ENCODE results near the gene CFL2. TPM values are rescaled to one million over a fixed set of nuclear protein-coding genes. Genes with fewer than 3 reads are reported as not detected.
"Not testable (repeated sequence)": the region's sequence is repeated elsewhere in the genome, so short reads cannot be mapped to it uniquely, and the experiment has no call there.

The CFL2 gene
- 50.6 and 61.0 TPM in 2 replicates for total RNA-seq (2014; rRNA removed; shearing (Covaris generic))

DNA sequence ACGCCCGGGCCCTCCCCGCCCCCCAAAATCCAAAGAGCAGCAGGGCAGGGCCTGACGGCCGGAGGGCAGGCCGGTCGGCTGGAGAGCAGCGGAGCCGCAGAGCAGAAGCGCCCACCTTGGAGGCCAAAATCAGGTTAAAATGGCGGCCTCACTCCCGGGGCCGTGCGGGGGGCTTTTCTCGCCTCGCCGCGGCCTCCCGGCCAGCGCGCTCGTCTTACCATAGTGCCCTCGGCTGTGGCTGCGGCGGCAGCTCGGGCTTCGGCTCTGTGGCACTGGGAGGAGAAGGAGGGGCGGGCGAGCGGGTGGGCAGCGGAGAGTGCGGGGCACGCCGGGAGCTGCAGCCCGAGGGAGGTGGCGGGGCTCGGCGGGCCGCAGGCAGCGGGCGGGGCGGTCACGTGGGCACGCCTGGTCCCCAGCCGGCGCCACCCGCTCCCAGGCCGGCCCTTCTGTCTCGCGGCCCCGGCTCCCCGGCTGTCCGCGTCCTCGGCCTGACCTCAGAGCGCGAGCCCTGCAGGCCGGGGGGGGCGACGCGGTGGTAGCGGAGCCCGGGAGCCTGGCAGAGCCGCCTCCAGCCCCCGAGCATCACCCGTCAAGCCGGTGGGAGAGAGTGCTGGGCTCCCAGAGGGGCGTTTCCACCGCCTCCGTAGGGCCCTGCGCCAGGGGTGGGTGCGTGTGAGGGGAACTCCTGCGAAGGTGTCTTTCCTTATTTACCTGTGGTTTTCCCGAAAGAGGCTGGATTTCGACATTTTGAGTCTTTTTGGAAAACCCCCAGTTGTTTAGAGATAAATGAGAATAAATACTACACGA, at the start of gene CFL2:
TSS of gene CFL2 (minus strand) at position 274 of the 807 bp plus-strand sequence. CDS start at position 221, 53 bp downstream.
- in situ Hi-C loops (cut with HindIII; ENCODE audit: low sequenced_read_pairs) = no loop called here

DNA sequence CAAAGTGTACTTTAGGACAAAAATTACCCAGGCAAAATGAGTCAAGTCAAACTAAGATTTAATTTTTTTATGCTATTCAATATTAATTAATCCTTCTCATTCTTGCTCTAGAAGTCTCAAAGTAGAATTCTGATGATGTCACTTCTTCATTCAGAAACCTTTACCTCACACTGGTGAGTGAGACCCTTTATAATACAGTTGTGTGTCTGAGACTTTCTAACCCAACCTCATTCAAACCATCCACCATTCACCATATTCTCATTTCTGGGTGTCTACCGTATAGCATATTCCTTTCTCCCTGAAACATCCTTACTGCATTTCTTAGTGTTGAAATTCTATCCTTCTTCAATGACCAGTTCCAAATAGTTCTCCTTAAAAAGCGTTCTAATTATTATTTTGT, 40.8 kb upstream of the CFL2 start:
- no peak for DNase-seq (ENCODE audit: low spot score)
- in situ Hi-C loops (cut with HindIII; ENCODE audit: low sequenced_read_pairs) = no loop called here

More for the DNA sequence above, at the start of gene CFL2:
- DNase-seq (ENCODE audit: low spot score) = peak; percentile 90

GRCh38 chr14:34754687-34755086, 40.3 kb upstream of the CFL2 start:
- no peak for DNase-seq (ENCODE audit: low spot score)
- in situ Hi-C loops (cut with HindIII; ENCODE audit: low sequenced_read_pairs) = no loop called here

DNA sequence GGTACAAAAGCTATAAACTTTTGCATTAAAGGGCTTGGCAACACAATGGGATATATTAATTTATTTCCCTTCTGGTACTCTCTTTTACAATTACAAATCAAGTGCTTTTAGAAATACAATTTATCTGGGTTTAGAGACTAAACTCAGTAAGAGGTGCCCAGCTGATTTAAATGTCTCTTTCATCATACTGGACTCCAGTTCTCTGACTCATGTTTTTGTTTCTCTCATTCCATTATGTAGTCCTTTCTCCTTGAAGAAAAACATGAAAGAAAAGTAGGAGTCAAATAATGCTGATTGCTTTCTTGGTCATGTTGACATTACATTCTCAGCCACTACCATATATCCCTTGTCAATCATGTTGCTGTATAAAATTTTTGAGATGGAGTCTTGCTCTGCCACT, 36.3 kb upstream of the CFL2 start:
- in situ Hi-C loops (cut with HindIII; ENCODE audit: low sequenced_read_pairs) = no loop called here
- DNase-seq (ENCODE audit: low spot score) = no peak

DNA sequence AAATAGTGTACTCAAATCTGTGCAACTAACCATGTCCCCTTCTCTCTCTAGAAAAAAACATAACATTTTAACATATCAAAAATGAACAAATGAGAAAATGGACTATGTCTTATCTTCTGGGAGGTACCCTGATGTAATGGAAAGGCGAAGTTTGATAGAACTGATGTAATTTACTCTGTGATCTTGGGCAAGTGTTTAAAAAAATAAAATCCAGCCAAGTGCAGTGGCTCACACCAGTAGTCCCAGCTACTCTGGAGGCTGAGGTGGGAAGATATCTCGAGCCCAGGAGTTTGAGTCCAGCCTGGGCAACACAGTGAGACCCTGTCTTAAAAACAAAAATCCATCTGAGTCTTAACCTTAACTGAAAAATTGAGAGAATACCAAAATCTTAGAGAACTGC, 35.8 kb upstream of the CFL2 start:
- DNase-seq (ENCODE audit: low spot score) = no peak
- in situ Hi-C loops (cut with HindIII; ENCODE audit: low sequenced_read_pairs) = no loop called here

DNA sequence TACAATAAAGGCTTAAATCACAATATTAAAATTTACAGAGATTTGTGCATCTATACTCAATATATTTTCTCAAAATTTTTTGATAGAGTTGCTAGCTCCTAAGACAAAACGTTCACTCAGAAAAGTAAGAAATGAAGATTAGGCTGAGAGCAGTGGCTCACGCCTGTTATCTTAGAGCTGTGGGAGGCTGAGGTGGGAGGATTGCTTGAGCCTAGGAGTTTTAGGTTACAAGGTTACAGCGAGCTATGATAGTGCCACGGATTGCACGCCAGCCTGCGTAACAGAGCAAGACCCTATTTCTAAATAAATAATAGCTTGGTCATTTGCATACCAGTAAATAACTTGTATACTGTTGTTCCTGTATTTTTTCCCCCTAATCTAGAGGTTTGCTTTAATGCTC, 35.0 kb upstream of the CFL2 start:
- in situ Hi-C loops (cut with HindIII; ENCODE audit: low sequenced_read_pairs) = no loop called here
- DNase-seq (ENCODE audit: low spot score) = no peak

- no peak for DNase-seq (ENCODE audit: low spot score)
- in situ Hi-C loops (cut with HindIII; ENCODE audit: low sequenced_read_pairs) = no loop called here
Measured at GRCh38 chr14:34742270-34743115, 28.1 kb upstream of the CFL2 start.

GRCh38 chr14:34741840-34742239, 27.4 kb upstream of the CFL2 start:
- in situ Hi-C loops (cut with HindIII; ENCODE audit: low sequenced_read_pairs) = no loop called here
- DNase-seq (ENCODE audit: low spot score) = no peak

DNA sequence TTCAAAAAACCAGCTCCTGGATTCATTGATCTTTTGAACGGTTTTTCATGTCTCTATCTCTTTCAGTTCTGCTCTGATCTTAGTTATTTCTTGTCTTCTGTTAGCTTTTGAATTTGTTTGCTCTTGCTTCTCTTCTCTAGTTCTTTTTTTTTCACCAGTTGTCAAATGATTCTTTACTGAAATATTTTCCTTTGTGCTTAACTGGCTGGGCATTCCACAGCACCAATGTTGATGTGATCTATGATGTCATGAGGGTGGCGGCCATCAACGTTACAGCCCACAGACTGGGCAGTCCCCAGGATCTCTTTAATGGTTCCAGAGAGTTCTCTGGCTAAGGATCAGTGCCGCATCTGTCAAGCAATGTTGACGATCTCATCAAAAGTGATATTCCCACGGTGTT, 25.7 kb upstream of the CFL2 start:
- in situ Hi-C loops (cut with HindIII; ENCODE audit: low sequenced_read_pairs) = not testable (repeated sequence)

DNA sequence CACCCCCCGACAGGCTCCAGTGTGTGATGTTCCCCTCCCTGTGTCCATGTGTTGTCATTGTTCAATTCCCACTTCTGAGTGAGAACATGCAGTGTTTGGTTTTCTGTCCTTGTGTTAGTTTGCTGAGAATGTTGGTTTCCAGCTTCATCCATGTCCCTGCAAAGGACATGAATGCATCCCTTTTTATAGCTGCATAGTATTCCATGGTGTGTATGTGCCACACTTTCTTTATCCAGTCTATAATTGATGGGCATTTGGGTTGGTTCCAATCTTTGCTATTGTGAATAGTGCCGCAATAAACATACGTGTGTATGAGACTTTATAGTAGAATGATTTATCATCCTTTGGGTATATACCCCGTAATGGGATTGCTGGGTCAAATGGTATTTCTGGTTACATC, 22.7 kb upstream of the CFL2 start:
- DNase-seq (ENCODE audit: low spot score); in situ Hi-C loops (cut with HindIII; ENCODE audit: low sequenced_read_pairs): not testable (repeated sequence)

More for the DNA sequence above, 25.7 kb upstream of the CFL2 start:
- not testable (repeated sequence) for DNase-seq (ENCODE audit: low spot score)

DNA sequence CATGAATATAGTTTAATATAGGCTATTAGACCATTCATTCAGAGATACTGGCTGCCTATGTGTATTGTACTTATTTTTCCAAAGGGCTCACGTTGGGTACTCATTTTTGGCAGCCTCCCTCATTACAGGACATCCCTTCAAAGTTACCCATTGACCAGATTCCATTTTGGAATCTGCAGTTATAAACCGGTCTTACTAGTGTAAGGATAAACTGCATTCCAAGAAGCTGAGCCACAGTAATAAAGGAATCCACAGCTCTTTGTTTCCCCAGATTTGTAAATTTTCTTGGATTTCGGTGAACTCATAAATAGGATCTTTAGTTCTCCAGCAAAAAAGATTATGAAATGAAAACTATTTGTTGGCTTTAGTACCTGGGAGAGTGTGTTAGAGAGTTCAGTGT, 18.9 kb upstream of the CFL2 start:
- in situ Hi-C loops (cut with HindIII; ENCODE audit: low sequenced_read_pairs) = no loop called here
- no peak for DNase-seq (ENCODE audit: low spot score)

- no peak for DNase-seq (ENCODE audit: low spot score)
- in situ Hi-C loops (cut with HindIII; ENCODE audit: low sequenced_read_pairs) = no loop called here
Measured at GRCh38 chr14:34732802-34733201, 18.4 kb upstream of the CFL2 start.

GRCh38 chr14:34723867-34724266, 9.5 kb upstream of the CFL2 start:
- in situ Hi-C loops (cut with HindIII; ENCODE audit: low sequenced_read_pairs) = no loop called here
- no peak for DNase-seq (ENCODE audit: low spot score)

- peak; percentile 74 for DNase-seq (ENCODE audit: low spot score)
- in situ Hi-C loops (cut with HindIII; ENCODE audit: low sequenced_read_pairs) = no loop called here
Measured at GRCh38 chr14:34722723-34723545, 8.5 kb upstream of the CFL2 start.

DNA sequence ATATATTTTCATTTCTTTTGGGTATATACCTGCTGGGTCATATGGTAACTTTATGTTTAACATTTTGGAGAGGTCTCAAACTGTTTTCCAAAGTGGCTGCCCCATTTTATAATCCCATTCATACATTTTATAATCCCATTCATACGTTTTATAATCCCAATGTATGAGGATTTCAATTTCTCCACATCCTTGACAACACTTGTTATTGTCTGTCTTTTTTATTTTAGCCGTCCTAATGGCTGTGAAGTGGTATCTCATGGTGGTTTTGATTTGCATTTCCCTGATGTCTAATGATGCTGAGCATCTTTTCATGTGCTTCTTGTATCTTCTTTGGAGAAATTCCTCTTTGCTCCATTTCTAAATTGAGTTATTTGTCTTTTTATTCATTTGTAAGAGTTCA, 6.7 kb upstream of the CFL2 start:
- no peak for DNase-seq (ENCODE audit: low spot score)
- in situ Hi-C loops (cut with HindIII; ENCODE audit: low sequenced_read_pairs) = no loop called here

DNA sequence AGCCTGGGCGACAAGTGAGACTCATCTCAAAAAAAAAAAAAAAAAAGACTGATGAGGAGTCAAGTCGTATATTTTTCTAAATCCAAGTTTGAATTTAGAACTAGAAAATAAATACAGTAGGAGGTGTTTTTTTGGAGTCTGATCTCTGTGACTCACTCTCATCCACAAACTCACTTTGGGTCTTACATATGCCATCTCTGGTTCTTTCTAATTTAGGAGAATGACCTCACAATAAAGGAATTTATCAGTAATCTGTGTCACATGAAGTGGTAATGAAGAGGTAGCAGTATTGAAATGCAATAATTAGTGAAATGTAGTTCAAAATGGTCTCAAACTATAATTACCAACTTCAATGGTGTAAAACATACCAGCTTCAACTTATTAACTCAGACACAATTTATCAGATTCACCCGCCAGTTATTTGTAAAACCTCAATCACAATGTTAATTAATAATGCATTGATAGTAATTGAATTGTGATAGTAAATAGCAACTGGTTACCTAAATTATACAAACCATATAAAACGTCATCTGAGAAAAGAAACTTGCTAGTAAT, 4.4 kb upstream of the CFL2 start:
- in situ Hi-C loops (cut with HindIII; ENCODE audit: low sequenced_read_pairs) = no loop called here
- DNase-seq (ENCODE audit: low spot score) = no peak

- in situ Hi-C loops (cut with HindIII; ENCODE audit: low sequenced_read_pairs) = no loop called here
- peak; percentile 51 for DNase-seq (ENCODE audit: low spot score)
Measured at GRCh38 chr14:34715127-34715863, 902 bp upstream of the CFL2 start.

GRCh38 chr14:34713681-34714319, 593 bp downstream of the CFL2 start:
- in situ Hi-C loops (cut with HindIII; ENCODE audit: low sequenced_read_pairs) = no loop called here
- DNase-seq (ENCODE audit: low spot score) = peak; percentile 61
